ENCODE results near the gene B4GALNT4. TPM values are rescaled to one million over a fixed set of nuclear protein-coding genes. Genes with fewer than 3 reads are reported as not detected.
A peak's percentile ranks its signal among the peaks of the same experiment; 100 is the strongest.
"Not testable (repeated sequence)": the region's sequence is repeated elsewhere in the genome, so short reads cannot be mapped to it uniquely, and the experiment has no call there.

Gene B4GALNT4
- total RNA-seq, 2 donors from 2014 or later: 2.1 TPM; not detected in 1

DNA sequence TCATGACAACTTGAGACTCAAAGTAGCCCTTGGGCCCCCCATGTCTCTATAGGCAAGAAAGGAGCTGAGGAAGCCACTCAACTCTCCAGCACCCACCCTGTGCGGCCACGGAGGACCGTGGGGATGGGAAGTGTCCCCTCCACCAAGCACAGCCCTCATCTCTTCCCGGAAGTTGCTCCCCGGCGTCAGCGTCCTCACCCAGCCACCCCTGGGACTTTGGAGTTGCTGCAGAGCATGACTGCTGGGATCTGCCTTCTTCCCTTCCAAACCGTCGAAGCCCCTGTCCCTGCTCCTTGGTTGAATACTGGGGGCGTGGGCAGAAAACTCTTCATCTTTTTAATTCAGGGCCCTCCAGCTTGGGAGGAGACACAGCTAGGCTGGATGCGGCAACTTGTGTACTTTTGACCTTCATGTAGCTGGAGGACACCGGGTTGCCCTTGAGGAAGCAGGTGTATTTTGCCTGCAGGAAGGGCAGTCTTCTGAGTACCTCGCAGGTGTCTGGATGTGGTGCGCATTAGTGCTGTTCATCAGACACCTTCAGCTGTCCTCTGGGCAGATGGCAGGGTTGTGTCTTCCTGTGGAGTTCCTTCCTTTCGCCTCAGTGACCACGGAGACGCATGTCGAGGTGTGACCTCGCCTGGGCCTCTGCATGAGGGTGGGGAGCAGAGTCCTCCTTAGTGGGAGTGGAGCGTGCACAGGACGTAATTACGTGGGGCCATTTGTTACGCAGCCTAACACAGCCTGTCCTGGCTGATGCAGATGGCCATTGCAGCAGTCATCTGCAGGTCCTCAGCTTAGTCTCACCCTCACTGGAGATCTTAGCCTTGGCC is 36.4 kb upstream of the B4GALNT4 start:
- Histone ChIP-seq H3K27ac (no peak overlapping the region), H3K9me3 (no peaks in the 10 kb centered on the region), H3K4me1 (no peaks in the 10 kb centered on the region), H3K36me3 (replicated peaks in 1 of 2; ENCODE audit: insufficient read depth in 1 of 2, low read depth in 2 of 2) (no peaks in the 10 kb centered on the region), H3K4me3 (no peak overlapping the region), H3K27me3 (no peaks in the 10 kb centered on the region)
- 76 to 78% methylated on average over 17 to 23 of the region's 23 CpGs for WGBS, 2 donors
- DNase-seq: no peak
- TF ChIP-seq POLR2A (IDR thresholded peaks at IDR 0.05): no peak
- no peak for ATAC-seq
- intact Hi-C loops (cut with DNase I): no loop called here

DNA sequence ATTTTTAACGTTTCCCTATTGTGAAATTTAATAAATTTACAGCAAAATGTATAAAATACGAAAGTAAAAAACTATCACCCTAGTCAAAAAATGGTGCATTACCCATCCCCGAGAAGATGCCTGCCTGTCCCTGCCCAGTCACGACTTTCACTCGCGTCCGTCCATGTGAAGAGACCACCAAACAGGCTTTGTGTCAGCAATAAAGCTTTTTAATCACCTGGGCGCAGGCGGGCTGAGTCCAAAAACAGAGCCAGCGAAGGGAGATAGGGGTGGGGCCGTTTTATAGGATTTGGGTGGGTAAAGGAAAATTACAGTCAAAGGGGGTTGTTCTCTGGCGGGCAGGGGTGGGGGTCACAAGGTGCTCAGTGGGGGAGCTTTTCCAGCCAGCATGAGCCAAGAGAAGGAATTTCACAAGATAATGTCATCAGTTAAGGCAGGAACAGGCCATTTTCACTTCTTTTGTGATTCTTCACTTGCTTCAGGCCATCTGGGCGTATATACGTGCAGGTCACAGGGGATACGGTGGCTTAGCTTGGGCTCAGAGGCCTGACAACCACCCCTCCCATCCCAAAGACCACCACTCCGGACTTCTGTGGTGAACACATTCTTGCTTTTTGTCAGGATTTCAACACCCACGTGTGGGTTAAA is 35.6 kb upstream of the B4GALNT4 start:
- H3K4me3 ChIP-seq; H3K4me1 ChIP-seq; ATAC-seq; H3K9me3 ChIP-seq; DNase-seq; H3K36me3 ChIP-seq (replicated peaks in 1 of 2; ENCODE audit: insufficient read depth in 1 of 2, low read depth in 2 of 2); H3K27me3 ChIP-seq; H3K27ac ChIP-seq; intact Hi-C loops (cut with DNase I): not testable (repeated sequence)
- WGBS, 2 donors: 82% methylated on average over 17 of the region's 17 CpGs

DNA sequence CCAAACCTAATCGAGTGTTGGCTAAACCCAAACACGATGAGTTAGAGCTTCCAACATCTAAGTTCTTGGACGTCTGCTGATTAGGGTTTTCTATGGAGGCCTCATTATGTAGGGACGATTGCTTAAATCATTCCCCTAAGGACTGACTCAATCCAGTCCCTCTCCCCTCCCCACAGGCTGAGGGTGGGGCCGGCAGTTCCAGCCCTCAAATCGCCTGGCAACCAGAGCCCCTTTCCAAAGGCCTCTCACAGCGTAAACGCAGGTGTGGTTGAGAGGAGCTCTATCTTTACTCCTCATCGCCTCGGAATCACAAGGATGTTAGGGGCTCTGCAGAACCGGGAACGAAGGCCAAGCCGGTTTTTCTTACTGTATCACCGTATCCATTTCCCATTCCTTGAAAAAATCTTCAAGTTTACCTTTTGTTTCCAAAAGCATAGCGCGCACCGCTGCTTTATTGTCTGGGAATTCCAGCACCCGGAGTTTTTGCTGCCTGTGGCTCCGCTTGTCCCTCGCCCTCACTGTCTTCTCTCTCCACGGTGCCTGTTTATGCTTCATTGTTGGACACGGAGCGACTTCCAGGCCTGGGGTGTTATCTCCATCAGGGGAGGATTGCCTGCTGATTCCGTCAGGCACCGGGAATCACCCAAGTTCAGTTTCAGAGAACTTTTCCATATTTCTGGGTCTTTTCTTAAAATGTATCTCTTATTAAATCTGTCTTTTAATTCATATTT is 34.9 kb upstream of the B4GALNT4 start:
- Histone ChIP-seq H3K9me3 (no peaks in the 10 kb centered on the region), H3K36me3 (replicated peaks in 1 of 2; ENCODE audit: insufficient read depth in 1 of 2, low read depth in 2 of 2) (no peaks in the 10 kb centered on the region), H3K27me3 (no peaks in the 10 kb centered on the region), H3K4me3 (no peak overlapping the region), H3K4me1 (no peaks in the 10 kb centered on the region), H3K27ac (no peak overlapping the region)
- no peak for TF ChIP-seq POLR2A (IDR thresholded peaks at IDR 0.05)
- TF ChIP-seq, protein P1, sequence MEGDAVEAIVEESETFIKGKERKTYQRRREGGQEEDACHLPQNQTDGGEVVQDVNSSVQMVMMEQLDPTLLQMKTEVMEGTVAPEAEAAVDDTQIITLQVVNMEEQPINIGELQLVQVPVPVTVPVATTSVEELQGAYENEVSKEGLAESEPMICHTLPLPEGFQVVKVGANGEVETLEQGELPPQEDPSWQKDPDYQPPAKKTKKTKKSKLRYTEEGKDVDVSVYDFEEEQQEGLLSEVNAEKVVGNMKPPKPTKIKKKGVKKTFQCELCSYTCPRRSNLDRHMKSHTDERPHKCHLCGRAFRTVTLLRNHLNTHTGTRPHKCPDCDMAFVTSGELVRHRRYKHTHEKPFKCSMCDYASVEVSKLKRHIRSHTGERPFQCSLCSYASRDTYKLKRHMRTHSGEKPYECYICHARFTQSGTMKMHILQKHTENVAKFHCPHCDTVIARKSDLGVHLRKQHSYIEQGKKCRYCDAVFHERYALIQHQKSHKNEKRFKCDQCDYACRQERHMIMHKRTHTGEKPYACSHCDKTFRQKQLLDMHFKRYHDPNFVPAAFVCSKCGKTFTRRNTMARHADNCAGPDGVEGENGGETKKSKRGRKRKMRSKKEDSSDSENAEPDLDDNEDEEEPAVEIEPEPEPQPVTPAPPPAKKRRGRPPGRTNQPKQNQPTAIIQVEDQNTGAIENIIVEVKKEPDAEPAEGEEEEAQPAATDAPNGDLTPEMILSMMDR (IDR thresholded peaks at IDR 0.05): no peak
- ATAC-seq (no peak), DNase-seq (no peak)
- intact Hi-C loops (cut with DNase I): no loop called here
- WGBS, 2 donors: 72 to 78% methylated on average over 25 of the region's 25 CpGs

DNA sequence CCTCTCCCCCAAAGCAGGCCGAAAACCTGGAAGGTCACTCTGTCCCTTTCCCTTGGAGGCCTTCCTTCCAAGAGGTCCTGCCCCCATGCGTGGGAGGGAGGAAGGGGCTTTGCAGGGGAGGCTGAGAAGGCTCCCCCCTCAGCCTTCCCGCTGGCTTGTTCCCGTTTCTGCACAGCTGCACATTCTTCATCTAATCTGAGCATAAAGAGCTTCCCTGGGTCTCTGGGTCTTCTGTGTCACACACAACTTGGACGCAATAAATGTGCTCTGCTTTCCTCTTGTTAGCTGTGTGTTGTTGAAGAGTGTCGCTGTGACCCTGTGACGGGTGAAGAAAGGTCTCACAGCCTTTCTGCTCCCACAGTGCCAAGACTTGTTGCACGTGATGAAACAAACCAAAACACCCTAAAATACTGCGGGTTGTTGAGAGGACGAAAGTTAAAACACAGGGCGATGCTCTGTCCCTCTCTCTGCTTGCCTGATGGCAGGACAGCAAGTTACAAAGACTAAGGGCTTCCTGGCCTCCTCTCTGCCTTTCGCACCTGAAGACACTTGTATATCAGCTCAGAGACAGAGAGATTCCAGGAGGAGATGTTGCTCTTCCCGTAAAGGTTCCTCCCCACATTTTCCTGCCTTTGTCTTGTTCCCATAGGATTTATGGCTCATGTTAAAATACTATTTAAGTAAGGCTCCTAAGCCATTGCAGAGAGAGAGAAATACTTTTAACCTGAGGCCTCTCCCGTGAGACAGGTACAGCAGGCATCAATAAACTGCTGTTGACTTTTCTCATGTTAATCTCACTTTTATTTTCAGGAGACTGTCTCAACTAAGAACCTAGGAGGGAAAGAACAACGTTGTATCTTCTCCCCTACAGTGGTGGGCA is 33.3 kb upstream of the B4GALNT4 start:
- H3K9me3 ChIP-seq: no peaks in the 10 kb centered on the region
- DNase-seq (peak in 1 of 4 donors; percentile 41), ATAC-seq (peak; percentile 45)
- TF ChIP-seq POLR2A (IDR thresholded peaks at IDR 0.05): no peak
- TF ChIP-seq, protein P1 (IDR thresholded peaks at IDR 0.05): no peak
- 54 to 58% methylated on average over 15 of the region's 15 CpGs for WGBS, 2 donors
- no peak overlapping the region for H3K4me3 ChIP-seq
- no peaks in the 10 kb centered on the region for H3K27me3 ChIP-seq
- H3K4me1 ChIP-seq: no peaks in the 10 kb centered on the region
- intact Hi-C loops (cut with DNase I): no loop called here
- no peaks in the 10 kb centered on the region for H3K36me3 ChIP-seq (replicated peaks in 1 of 2; ENCODE audit: insufficient read depth in 1 of 2, low read depth in 2 of 2)
- H3K27ac ChIP-seq: peak overlapping the region in 2 of 4 donors; percentile 37 to 58

DNA sequence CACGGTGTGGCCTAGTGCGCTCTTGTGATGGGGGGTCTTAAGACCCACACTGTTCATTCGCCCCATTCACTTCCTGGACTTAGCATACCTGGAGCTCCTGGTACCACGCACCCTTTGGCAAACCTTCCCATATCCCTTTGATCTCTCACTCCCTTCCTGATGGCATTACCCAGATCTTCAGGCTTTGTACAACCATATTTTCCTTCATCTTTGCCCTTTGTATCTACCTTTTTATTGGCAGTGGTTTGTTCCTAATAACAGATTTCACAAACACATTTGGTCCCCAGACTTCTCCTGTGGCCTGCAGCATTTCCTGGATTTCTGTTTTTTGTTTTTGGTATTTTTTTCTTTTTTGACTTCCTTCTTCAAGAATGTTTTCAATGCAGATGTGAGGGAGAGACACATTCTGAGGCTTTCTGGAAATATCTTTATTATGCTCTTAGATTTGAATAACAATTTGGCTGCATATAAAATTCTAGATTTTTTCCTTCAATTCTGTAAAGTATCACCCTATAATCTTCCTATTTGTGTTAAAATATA is 32.6 kb upstream of the B4GALNT4 start:
- TF ChIP-seq POLR2A (IDR thresholded peaks at IDR 0.05): no peak
- TF ChIP-seq, protein P1 (IDR thresholded peaks at IDR 0.05): no peak

More for the DNA sequence above, 32.6 kb upstream of the B4GALNT4 start:
- Histone ChIP-seq H3K4me1 (no peaks in the 10 kb centered on the region), H3K27ac (peak overlapping the region in 2 of 4 donors; percentile 37 to 58), H3K4me3 (no peak overlapping the region), H3K9me3 (no peaks in the 10 kb centered on the region), H3K27me3 (no peaks in the 10 kb centered on the region), H3K36me3 (replicated peaks in 1 of 2; ENCODE audit: insufficient read depth in 1 of 2, low read depth in 2 of 2) (no peaks in the 10 kb centered on the region)
- ATAC-seq (no peak), DNase-seq (no peak)
- intact Hi-C loops (cut with DNase I): no loop called here
- 49 to 71% methylated on average over 4 of the region's 4 CpGs for WGBS, 2 donors
